Endodermal cell (in vitro differentiated cells): ENCODE results near the gene TMEM114. TPM values are rescaled to one million over a fixed set of nuclear protein-coding genes. Genes with fewer than 3 reads are reported as not detected.

Source experiments
- DNase-seq: peaks from one replicate; pipeline ENCODE4 v3.0.0-alpha.2; 2017
- H3K27ac ChIP-seq: 2 replicates; pipeline ENCODE4 v1.5.1; 2013; ENCODE audit warnings: mild to moderate bottlenecking, low read depth, low read length, moderate library complexity
- H3K27me3 ChIP-seq: 2 replicates; pipeline ENCODE4 v1.6.1; 2013; ENCODE audit warnings: mild to moderate bottlenecking, low read length, moderate library complexity; ENCODE audit not compliant: insufficient read depth, control insufficient read depth, poor library complexity, severe bottlenecking
- H3K36me3 ChIP-seq: 2 replicates; pipeline ENCODE4 v1.7.0; 2013; ENCODE audit warnings: mild to moderate bottlenecking, low read length, moderate library complexity; ENCODE audit not compliant: control insufficient read depth, insufficient read depth
- H3K4me1 ChIP-seq: one replicate; pipeline ENCODE4 v1.7.0; 2013; ENCODE audit warnings: low read length; ENCODE audit not compliant: control insufficient read depth, insufficient read depth
- H3K4me3 ChIP-seq: 2 replicates; pipeline ENCODE4 v1.5.1; 2013; ENCODE audit warnings: mild to moderate bottlenecking, low read length, moderate library complexity
- H3K9ac ChIP-seq: 2 replicates; pipeline ENCODE4 v1.6.1; 2013; ENCODE audit warnings: mild to moderate bottlenecking, low read length, moderate library complexity; ENCODE audit not compliant: poor library complexity, severe bottlenecking; ENCODE audit errors: extremely low read depth
- H3K9me3 ChIP-seq: 2 replicates; pipeline ENCODE4 v1.6.1; 2013; ENCODE audit warnings: mild to moderate bottlenecking, low read length, moderate library complexity; ENCODE audit not compliant: control insufficient read depth
- H3K27ac Mint-ChIP-seq: 2 replicates; pipeline ENCODE4 v1.8.0; 2020; ENCODE audit warnings: mixed read lengths
- H3K27me3 Mint-ChIP-seq: 2 replicates; pipeline ENCODE4 v1.8.0; 2021; ENCODE audit warnings: mild to moderate bottlenecking, mixed read lengths; ENCODE audit not compliant: insufficient read depth
- H3K36me3 Mint-ChIP-seq: 2 replicates; pipeline ENCODE4 v1.8.0; 2020; ENCODE audit warnings: low read depth, mixed read lengths
- H3K4me1 Mint-ChIP-seq: 2 replicates; pipeline ENCODE4 v1.8.0; 2020; ENCODE audit warnings: mixed read lengths
- H3K4me3 Mint-ChIP-seq: 2 replicates; pipeline ENCODE4 v1.8.0; 2020; ENCODE audit warnings: mild to moderate bottlenecking, moderate library complexity, mixed read lengths
- H3K9me3 Mint-ChIP-seq: 2 replicates; pipeline ENCODE4 v1.8.0; 2020; ENCODE audit warnings: mild to moderate bottlenecking, mixed read lengths
- CTCF ChIP-seq: fragments of 200-600 bp; sonication (generic); conservative IDR thresholded peaks from 2 replicates; pipeline ENCODE4 v1.5.0; 2021; ENCODE audit warnings: antibody characterized with exemption, mild to moderate bottlenecking
- WGBS, 2 experiments: methylation state at CpG; one replicate each; pipeline versions ENCODE4 v1.1.5 to v1.1.7; 2013; ENCODE audit warnings: missing lambda C conversion rate in 2 of 2, mixed read lengths in 1 of 2; ENCODE audit not compliant: insufficient coverage in 1 of 2, insufficient read length in 1 of 2; 5-methylcytosine and 5-hydroxymethylcytosine counted together
- long read RNA-seq, 4 experiments: library from polyadenylated mRNA in 2 of 4; library from RNA in 1 of 4; library from capped mRNA in 1 of 4; stranded (forward) in 3 of 4; unstranded in 1 of 4; transcript quantifications; one replicate each; pipeline ENCODE4 v2.0.0, GENCODE V29; 2020 to 2021; ENCODE audit warnings: inconsistent platforms in 1 of 4
- polyA plus RNA-seq, 2 experiments: library from polyadenylated mRNA; stranded (reverse); fragments of 50-300 nt; gene quantifications; one replicate each; pipeline ENCODE4 v1.2.3, GENCODE V29; 2013
- total RNA-seq, 2 donors: library from RNA; stranded (reverse); fragmentation: NEBNext Ultra II Directional in 1 of 2; extraction: Animal tissue kit (Norgen Biotek cat#: 25700) in 1 of 2; gene quantifications; 2 replicates in 1 of 2; 3 replicates in 1 of 2; pipeline ENCODE4 v1.2.1, GENCODE V29; 2021

The TMEM114 gene
- under 1 TPM in 1 of 2 donors, not detected in 1; 0.40 TPM for total RNA-seq
- polyA plus RNA-seq (2013, experiment 1 of 2): not detected
- polyA plus RNA-seq (2013, experiment 2 of 2): not detected
- long read RNA-seq, experiment 1: 0 reads
- long read RNA-seq, experiment 2: 0 reads
- long read RNA-seq, experiment 3: 0 reads
- long read RNA-seq, experiment 4: 0 reads

GRCh38 chr16:8589900-8590688, at the start of gene TMEM114:
TMEM114 (minus strand) TSS chr16:8590511; CDS start chr16:8589838, 673 bp downstream.
- peak; percentile 84 for DNase-seq
- peaks cover 5% of the 10 kb centered on the region for H3K4me1 ChIP-seq
- Mint-ChIP-seq H3K9me3 (no peaks in the 10 kb centered on the region), H3K27ac (no peak within 1 kb of the TSS), H3K27me3 (peaks cover 20% of the 10 kb centered on the region), H3K36me3 (no peaks in the 10 kb centered on the region), H3K4me1 (peaks cover 10% of the 10 kb centered on the region), H3K4me3 (no peak within 1 kb of the TSS)
- 3 to 5% methylated on average over 24 to 41 of the region's 41 CpGs for WGBS, 2 experiments
- peak within 1 kb of the TSS; percentile 75 for H3K4me3 ChIP-seq
- H3K27me3 ChIP-seq: peaks cover 77% of the 10 kb centered on the region
- no peak within 1 kb of the TSS for H3K9ac ChIP-seq
- no peak within 1 kb of the TSS for H3K27ac ChIP-seq
- H3K36me3 ChIP-seq: no peaks in the 10 kb centered on the region
- no peak for TF ChIP-seq CTCF
- H3K9me3 ChIP-seq: no peaks in the 10 kb centered on the region

DNA sequence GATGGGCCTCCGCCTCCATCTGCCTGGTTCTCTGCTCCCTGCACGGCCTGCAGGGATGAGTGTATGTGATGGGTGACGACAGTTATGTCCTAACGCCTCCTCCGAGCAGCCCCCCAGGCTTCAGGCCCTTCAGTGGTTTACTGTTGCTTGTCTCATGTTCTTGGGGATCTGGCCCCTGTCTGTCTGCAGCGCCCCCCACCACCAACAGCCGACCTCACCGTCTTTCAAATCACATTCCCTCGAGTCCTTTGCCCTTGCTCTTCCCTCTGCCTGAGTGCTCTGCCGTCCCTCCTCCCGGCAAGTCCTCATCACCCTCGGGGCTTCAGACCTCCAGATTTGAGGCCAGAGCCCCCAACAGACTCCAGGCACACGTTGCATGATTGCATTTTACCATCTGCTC, 49.4 kb upstream of the TMEM114 start:
- Histone ChIP-seq H3K27ac (no peak overlapping the region), H3K9me3 (no peaks in the 10 kb centered on the region), H3K9ac (no peak overlapping the region), H3K4me3 (no peak overlapping the region), H3K4me1 (no peaks in the 10 kb centered on the region), H3K36me3 (peaks cover 83% of the 10 kb centered on the region), H3K27me3 (no peaks in the 10 kb centered on the region)
- Mint-ChIP-seq H3K27ac (no peak overlapping the region), H3K36me3 (peaks cover 84% of the 10 kb centered on the region), H3K9me3 (no peaks in the 10 kb centered on the region), H3K27me3 (no peaks in the 10 kb centered on the region), H3K4me3 (no peak overlapping the region), H3K4me1 (no peaks in the 10 kb centered on the region)
- TF ChIP-seq CTCF: no peak
- 82 to 96% methylated on average over 8 to 13 of the region's 13 CpGs for WGBS, 2 experiments
- DNase-seq: no peak

DNA sequence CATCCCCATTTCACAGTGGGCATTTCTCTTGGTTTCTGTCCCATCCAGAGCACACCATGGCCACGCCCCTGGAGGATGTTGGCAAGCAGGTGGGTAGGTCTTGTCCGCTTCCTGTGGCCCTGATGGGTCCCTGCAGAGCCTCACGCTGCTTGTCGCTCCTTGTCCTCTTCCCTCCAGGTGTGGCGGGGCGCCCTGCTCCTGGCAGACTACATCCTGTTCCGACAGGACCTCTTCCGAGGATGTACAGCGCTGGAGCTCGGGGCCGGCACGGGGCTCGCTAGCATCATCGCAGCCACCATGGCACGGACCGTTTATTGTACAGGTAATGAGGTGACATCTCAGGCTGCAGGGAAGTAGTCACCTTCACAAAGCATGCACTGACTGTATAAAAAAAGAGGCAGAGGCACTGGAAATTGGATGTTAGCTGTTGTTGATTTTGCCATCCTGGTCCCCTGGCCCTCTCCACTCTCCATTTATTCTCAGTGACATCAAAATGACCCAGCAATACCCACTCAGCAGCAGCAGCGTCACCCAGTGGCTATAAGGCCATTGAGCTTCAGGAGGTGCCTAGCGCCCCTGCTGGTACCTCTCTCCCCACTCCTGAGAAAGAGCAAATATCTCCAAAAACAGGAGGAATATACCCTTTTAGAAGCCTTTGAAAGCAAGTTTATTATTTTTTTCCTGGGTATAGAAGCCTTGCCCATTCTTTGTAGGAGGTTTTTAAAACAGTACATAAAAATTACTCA, 44.9 kb upstream of the TMEM114 start:
- Mint-ChIP-seq H3K27me3 (no peaks in the 10 kb centered on the region), H3K4me3 (no peak overlapping the region), H3K27ac (peak overlapping the region; percentile 84), H3K4me1 (peaks cover 15% of the 10 kb centered on the region), H3K9me3 (no peaks in the 10 kb centered on the region), H3K36me3 (peaks cover 64% of the 10 kb centered on the region)
- peak; percentile 99 for TF ChIP-seq CTCF
- DNase-seq: peak; percentile 89
- Histone ChIP-seq H3K4me3 (no peak overlapping the region), H3K36me3 (peaks cover 70% of the 10 kb centered on the region), H3K9me3 (no peaks in the 10 kb centered on the region), H3K27me3 (no peaks in the 10 kb centered on the region), H3K4me1 (peaks cover 10% of the 10 kb centered on the region), H3K9ac (no peak overlapping the region), H3K27ac (no peak overlapping the region)
- WGBS, 2 experiments: 74 to 81% methylated on average over 17 to 18 of the region's 18 CpGs
